ENCODE measurements around the gene CAMSAP2.

Gene CAMSAP2

GRCh38 chr1:200885623-200886402 lies 147.1 kb downstream of the CAMSAP2 start:
- H3K4me3 ChIP-seq (ENCODE audit: low read depth, low read length) = no peak overlapping the region
- TF ChIP-seq, protein P1, sequence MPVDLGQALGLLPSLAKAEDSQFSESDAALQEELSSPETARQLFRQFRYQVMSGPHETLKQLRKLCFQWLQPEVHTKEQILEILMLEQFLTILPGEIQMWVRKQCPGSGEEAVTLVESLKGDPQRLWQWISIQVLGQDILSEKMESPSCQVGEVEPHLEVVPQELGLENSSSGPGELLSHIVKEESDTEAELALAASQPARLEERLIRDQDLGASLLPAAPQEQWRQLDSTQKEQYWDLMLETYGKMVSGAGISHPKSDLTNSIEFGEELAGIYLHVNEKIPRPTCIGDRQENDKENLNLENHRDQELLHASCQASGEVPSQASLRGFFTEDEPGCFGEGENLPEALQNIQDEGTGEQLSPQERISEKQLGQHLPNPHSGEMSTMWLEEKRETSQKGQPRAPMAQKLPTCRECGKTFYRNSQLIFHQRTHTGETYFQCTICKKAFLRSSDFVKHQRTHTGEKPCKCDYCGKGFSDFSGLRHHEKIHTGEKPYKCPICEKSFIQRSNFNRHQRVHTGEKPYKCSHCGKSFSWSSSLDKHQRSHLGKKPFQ (tag by site-specific recombination; IDR thresholded peaks at IDR 0.05) = no peak
- TF ChIP-seq ZNF548 (tag by site-specific recombination; IDR thresholded peaks at IDR 0.05) = no peak
- no peak for TF ChIP-seq ZNF629 (tag by site-specific recombination; IDR thresholded peaks at IDR 0.05)
- TF ChIP-seq SETDB1 (IDR thresholded peaks at IDR 0.05; ENCODE audit: insufficient read length, low read length) = no peak
- no peak for TF ChIP-seq ZNF394 (tag by site-specific recombination; IDR thresholded peaks at IDR 0.05; ENCODE audit: borderline replicate concordance)
- TF ChIP-seq, protein P2, sequence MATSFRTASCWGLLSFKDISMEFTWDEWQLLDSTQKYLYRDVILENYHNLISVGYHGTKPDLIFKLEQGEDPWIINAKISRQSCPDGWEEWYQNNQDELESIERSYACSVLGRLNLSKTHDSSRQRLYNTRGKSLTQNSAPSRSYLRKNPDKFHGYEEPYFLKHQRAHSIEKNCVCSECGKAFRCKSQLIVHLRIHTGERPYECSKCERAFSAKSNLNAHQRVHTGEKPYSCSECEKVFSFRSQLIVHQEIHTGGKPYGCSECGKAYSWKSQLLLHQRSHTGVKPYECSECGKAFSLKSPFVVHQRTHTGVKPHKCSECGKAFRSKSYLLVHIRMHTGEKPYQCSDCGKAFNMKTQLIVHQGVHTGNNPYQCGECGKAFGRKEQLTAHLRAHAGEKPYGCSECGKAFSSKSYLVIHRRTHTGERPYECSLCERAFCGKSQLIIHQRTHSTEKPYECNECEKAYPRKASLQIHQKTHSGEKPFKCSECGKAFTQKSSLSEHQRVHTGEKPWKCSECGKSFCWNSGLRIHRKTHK (tag by site-specific recombination; IDR thresholded peaks at IDR 0.05) = no peak
- TF ChIP-seq ZNF561 (tag by site-specific recombination; IDR thresholded peaks at IDR 0.05; ENCODE audit: borderline replicate concordance) = no peak
- no peaks in the 10 kb centered on the region for H3K9me3 ChIP-seq (ENCODE audit: control insufficient read depth, insufficient read depth, low read depth, low read length)
- POLR2A ChIA-PET = no interaction called here
- no peaks in the 10 kb centered on the region for H3K4me1 ChIP-seq (ENCODE audit: control insufficient read depth, insufficient read depth, low read length)
- no peaks in the 10 kb centered on the region for H3K36me3 ChIP-seq (ENCODE audit: control insufficient read depth in 2 of 2, insufficient read depth in 1 of 2, low read length in 2 of 2)
- H3K27ac ChIP-seq (ENCODE audit: extremely low read depth, low read depth, low read length) = no peak overlapping the region
- CTCF ChIA-PET = no interaction called here

DNA sequence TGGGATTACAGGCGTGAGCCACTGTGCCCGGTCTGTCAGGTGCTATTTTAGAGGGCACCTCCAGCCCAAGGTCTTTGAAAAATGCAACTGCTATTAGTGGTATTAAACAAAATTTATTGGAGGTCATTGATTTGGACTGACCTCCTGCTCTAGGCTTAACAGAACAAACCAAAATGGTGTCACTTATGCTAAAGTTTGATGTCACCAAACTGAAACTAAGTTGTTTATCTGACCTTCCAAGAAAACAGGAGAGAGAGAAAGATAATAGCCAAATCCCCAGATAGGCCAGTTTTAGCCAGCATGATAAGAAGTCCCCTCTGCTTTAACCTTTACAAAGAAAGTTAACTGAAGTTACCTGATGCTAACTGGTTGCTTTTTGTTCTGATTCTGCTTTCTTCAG lies 147.9 kb downstream of the CAMSAP2 start:
- Histone ChIP-seq H3K4me1 (ENCODE audit: control insufficient read depth, insufficient read depth, low read length) (no peaks in the 10 kb centered on the region), H3K4me3 (ENCODE audit: low read depth, low read length) (no peak overlapping the region), H3K27ac (ENCODE audit: extremely low read depth, low read depth, low read length) (no peak overlapping the region)

GRCh38 chr1:200887036-200887435 lies 148.3 kb downstream of the CAMSAP2 start:
- CTCF ChIA-PET = interaction anchor here (0.6 kb wide), 1 partner anchor 155 kb away, joined by 3 read pairs; no protein-coding TSS in a partner anchor
- Histone ChIP-seq H3K9me3 (ENCODE audit: control insufficient read depth, insufficient read depth, low read depth, low read length) (no peaks in the 10 kb centered on the region), H3K4me1 (ENCODE audit: control insufficient read depth, insufficient read depth, low read length) (no peaks in the 10 kb centered on the region), H3K27ac (ENCODE audit: extremely low read depth, low read depth, low read length) (no peak overlapping the region), H3K36me3 (ENCODE audit: control insufficient read depth in 2 of 2, insufficient read depth in 1 of 2, low read length in 2 of 2) (no peaks in the 10 kb centered on the region), H3K4me3 (ENCODE audit: low read depth, low read length) (no peak overlapping the region)
- TF ChIP-seq ZFP69B (tag by site-specific recombination; IDR thresholded peaks at IDR 0.05) = no peak
- no peak for TF ChIP-seq ZNF391 (tag by site-specific recombination; IDR thresholded peaks at IDR 0.05; ENCODE audit: borderline replicate concordance, low read depth)
- POLR2A ChIA-PET = no interaction called here

More for the DNA sequence above, 147.9 kb downstream of the CAMSAP2 start:
- no peak for TF ChIP-seq ZNF140 (tag by site-specific recombination; IDR thresholded peaks at IDR 0.05)
- no peaks in the 10 kb centered on the region for H3K36me3 ChIP-seq (ENCODE audit: control insufficient read depth in 2 of 2, insufficient read depth in 1 of 2, low read length in 2 of 2)
- H3K9me3 ChIP-seq (ENCODE audit: control insufficient read depth, insufficient read depth, low read depth, low read length) = no peaks in the 10 kb centered on the region
- ChIA-PET CTCF (no interaction called here), POLR2A (no interaction called here)

GRCh38 chr1:200887772-200888348 lies 149.2 kb downstream of the CAMSAP2 start:
- TF ChIP-seq ZNF510 (tag by site-specific recombination; IDR thresholded peaks at IDR 0.05; ENCODE audit: insufficient replicate concordance) = no peak
- TF ChIP-seq SCRT1 (tag by site-specific recombination; IDR thresholded peaks at IDR 0.05; ENCODE audit: borderline replicate concordance) = no peak
- TF ChIP-seq ZNF610 (tag by site-specific recombination; IDR thresholded peaks at IDR 0.05; ENCODE audit: borderline replicate concordance) = no peak
- no peak for TF ChIP-seq ZNF121 (tag by site-specific recombination; IDR thresholded peaks at IDR 0.05)
- TF ChIP-seq, protein P3, sequence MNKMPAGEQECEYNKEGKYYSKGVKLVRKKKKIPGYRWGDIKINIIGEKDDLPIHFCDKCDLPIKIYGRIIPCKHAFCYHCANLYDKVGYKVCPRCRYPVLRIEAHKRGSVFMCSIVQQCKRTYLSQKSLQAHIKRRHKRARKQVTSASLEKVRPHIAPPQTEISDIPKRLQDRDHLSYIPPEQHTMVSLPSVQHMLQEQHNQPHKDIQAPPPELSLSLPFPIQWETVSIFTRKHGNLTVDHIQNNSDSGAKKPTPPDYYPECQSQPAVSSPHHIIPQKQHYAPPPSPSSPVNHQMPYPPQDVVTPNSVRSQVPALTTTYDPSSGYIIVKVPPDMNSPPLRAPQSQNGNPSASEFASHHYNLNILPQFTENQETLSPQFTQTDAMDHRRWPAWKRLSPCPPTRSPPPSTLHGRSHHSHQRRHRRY (tag by site-specific recombination; IDR thresholded peaks at IDR 0.05) = no peak
- no peak for TF ChIP-seq ZNF239 (tag by site-specific recombination; IDR thresholded peaks at IDR 0.05)
- TF ChIP-seq ZNF558 (tag by site-specific recombination; IDR thresholded peaks at IDR 0.05) = no peak
- no peak for TF ChIP-seq SCRT2 (tag by site-specific recombination; IDR thresholded peaks at IDR 0.05)
- no peaks in the 10 kb centered on the region for H3K36me3 ChIP-seq (ENCODE audit: control insufficient read depth in 2 of 2, insufficient read depth in 1 of 2, low read length in 2 of 2)
- H3K9me3 ChIP-seq (ENCODE audit: control insufficient read depth, insufficient read depth, low read depth, low read length) = no peaks in the 10 kb centered on the region
- POLR2A ChIA-PET = no interaction called here
- CTCF ChIA-PET = interaction anchor here (0.6 kb wide), 2 partner anchors 155 to 231 kb away, joined by 3 to 4 read pairs; no protein-coding TSS in a partner anchor
- H3K27ac ChIP-seq (ENCODE audit: extremely low read depth, low read depth, low read length) = no peak overlapping the region
- H3K4me1 ChIP-seq (ENCODE audit: control insufficient read depth, insufficient read depth, low read length) = no peaks in the 10 kb centered on the region
- no peak overlapping the region for H3K4me3 ChIP-seq (ENCODE audit: low read depth, low read length)
